ENCODE data around the gene PKN3. TPM values are rescaled to one million over a fixed set of nuclear protein-coding genes. Genes with fewer than 3 reads are reported as not detected.
A peak's percentile ranks its signal among the peaks of the same experiment; 100 is the strongest.
"Not testable (repeated sequence)": the region's sequence is repeated elsewhere in the genome, so short reads cannot be mapped to it uniquely, and the experiment has no call there.

The PKN3 gene
- polyA plus RNA-seq, 1 donor from 2014 or later: 0.06 TPM

DNA sequence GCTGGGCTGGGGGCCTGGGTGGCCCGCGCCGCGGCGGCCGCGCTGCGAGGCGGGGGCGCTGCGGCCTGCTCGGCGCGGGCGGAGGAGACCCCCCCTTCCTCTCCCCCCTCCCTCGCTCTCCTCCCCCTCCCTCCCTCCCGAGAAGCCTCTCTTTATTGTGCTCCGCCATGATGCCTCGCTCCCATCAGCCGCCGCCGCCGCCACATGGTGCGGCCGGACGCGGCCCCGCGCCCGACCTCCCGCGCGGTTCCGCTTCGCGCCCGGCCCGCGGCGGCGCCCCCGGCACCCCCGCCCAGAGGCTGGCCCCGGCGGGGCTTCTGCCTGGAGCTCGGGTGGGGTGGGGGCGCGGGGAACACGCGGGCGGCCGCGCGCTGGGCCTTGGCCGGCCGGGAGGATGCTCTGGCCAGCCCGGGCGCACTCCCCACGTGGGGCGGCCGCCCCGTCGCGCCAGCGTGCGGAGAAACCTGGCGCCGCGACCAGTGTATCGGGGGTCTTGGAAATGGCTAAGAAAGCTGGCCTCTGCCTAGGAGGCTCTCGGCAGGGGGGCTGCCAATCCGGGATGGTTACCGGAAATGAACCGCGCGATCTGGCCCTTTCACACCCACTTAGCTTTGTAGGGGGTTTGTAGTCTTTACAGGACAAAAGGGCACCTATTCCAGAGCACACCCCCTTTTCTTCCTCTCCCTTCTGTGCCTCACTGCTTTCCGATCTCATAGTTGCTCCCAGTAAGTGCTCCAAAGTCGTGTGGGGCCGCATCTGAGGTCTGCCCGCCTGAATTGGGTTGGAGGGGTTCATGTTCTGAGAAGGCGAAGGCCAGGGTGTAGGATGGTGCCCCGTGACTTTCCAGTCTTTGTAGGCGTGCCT, 12.3 kb upstream of the PKN3 start:
- Histone ChIP-seq H3F3A (ENCODE audit: insufficient read depth, low read length, poor library complexity, severe bottlenecking) (no peaks in the 10 kb centered on the region), H3K9ac (ENCODE audit: low read length) (peak overlapping the region; percentile 91), H3K9me3 (ENCODE audit: low read length) (no peaks in the 10 kb centered on the region), H3K9me2 (ENCODE audit: insufficient read depth, low read length) (no peaks in the 10 kb centered on the region), H3K27me3 (ENCODE audit: insufficient read depth, low read depth, low read length) (no peaks in the 10 kb centered on the region), H3K36me3 (ENCODE audit: insufficient read depth, low read length) (peaks cover 8% of the 10 kb centered on the region), H3K79me2 (replicated peaks; ENCODE audit: insufficient read depth, low read length) (peaks cover 35% of the 10 kb centered on the region), H3K4me2 (ENCODE audit: low read length) (peak overlapping the region; percentile 69), H3K27ac (ENCODE audit: low read length) (peak overlapping the region; percentile 85), H2AFZ (ENCODE audit: low read depth, low read length) (no peak overlapping the region), H3K4me3 (ENCODE audit: low read length) (peak overlapping the region; percentile 81), H4K20me1 (ENCODE audit: insufficient read depth) (peaks cover 4% of the 10 kb centered on the region)
- TF ChIP-seq SMC3 (conservative IDR thresholded peaks at IDR 0.05; ENCODE audit: poor library complexity) (peak; percentile 31), POLR2AphosphoS5 (IDR thresholded peaks at IDR 0.05) (peak; percentile 37), RAD21 (conservative IDR thresholded peaks at IDR 0.05) (peak; percentile 30), MXI1 (conservative IDR thresholded peaks at IDR 0.05; ENCODE audit: poor library complexity, severe bottlenecking) (peak; percentile 87)
- TF ChIP-seq, protein P1, sequence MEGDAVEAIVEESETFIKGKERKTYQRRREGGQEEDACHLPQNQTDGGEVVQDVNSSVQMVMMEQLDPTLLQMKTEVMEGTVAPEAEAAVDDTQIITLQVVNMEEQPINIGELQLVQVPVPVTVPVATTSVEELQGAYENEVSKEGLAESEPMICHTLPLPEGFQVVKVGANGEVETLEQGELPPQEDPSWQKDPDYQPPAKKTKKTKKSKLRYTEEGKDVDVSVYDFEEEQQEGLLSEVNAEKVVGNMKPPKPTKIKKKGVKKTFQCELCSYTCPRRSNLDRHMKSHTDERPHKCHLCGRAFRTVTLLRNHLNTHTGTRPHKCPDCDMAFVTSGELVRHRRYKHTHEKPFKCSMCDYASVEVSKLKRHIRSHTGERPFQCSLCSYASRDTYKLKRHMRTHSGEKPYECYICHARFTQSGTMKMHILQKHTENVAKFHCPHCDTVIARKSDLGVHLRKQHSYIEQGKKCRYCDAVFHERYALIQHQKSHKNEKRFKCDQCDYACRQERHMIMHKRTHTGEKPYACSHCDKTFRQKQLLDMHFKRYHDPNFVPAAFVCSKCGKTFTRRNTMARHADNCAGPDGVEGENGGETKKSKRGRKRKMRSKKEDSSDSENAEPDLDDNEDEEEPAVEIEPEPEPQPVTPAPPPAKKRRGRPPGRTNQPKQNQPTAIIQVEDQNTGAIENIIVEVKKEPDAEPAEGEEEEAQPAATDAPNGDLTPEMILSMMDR (IDR thresholded peaks at IDR 0.05; ENCODE audit: poor library complexity, severe bottlenecking): no peak

- Histone ChIP-seq H4K20me1 (ENCODE audit: insufficient read depth) (peaks cover 4% of the 10 kb centered on the region), H3K9ac (ENCODE audit: low read length) (peak overlapping the region; percentile 91), H3K27me3 (ENCODE audit: insufficient read depth, low read depth, low read length) (no peaks in the 10 kb centered on the region), H3K9me3 (ENCODE audit: low read length) (no peaks in the 10 kb centered on the region), H3K9me2 (ENCODE audit: insufficient read depth, low read length) (no peaks in the 10 kb centered on the region), H3F3A (ENCODE audit: insufficient read depth, low read length, poor library complexity, severe bottlenecking) (no peaks in the 10 kb centered on the region), H3K79me2 (replicated peaks; ENCODE audit: insufficient read depth, low read length) (peaks cover 35% of the 10 kb centered on the region), H3K36me3 (ENCODE audit: insufficient read depth, low read length) (peaks cover 8% of the 10 kb centered on the region), H3K4me2 (ENCODE audit: low read length) (peak overlapping the region; percentile 69), H3K4me3 (ENCODE audit: low read length) (peak overlapping the region; percentile 81), H3K27ac (ENCODE audit: low read length) (peak overlapping the region; percentile 85), H2AFZ (ENCODE audit: low read depth, low read length) (no peak overlapping the region)
- TF ChIP-seq POLR2AphosphoS5 (IDR thresholded peaks at IDR 0.05) (no peak), TAF1 (IDR thresholded peaks at IDR 0.05; ENCODE audit: low read depth) (no peak), REST (IDR thresholded peaks at IDR 0.05; ENCODE audit: borderline replicate concordance) (no peak), RAD21 (conservative IDR thresholded peaks at IDR 0.05) (no peak), EP300 (conservative IDR thresholded peaks at IDR 0.05; ENCODE audit: poor library complexity, severe bottlenecking) (no peak), MXI1 (conservative IDR thresholded peaks at IDR 0.05; ENCODE audit: poor library complexity, severe bottlenecking) (no peak), EZH2 (IDR thresholded peaks at IDR 0.05; ENCODE audit: borderline replicate concordance, insufficient read depth, low read length, poor library complexity, severe bottlenecking) (no peak), SMC3 (conservative IDR thresholded peaks at IDR 0.05; ENCODE audit: poor library complexity) (no peak)
- TF ChIP-seq, protein P1 (IDR thresholded peaks at IDR 0.05; ENCODE audit: poor library complexity, severe bottlenecking): no peak
Observed at GRCh38 chr9:128690684-128691034, 11.6 kb upstream of the PKN3 start.

DNA sequence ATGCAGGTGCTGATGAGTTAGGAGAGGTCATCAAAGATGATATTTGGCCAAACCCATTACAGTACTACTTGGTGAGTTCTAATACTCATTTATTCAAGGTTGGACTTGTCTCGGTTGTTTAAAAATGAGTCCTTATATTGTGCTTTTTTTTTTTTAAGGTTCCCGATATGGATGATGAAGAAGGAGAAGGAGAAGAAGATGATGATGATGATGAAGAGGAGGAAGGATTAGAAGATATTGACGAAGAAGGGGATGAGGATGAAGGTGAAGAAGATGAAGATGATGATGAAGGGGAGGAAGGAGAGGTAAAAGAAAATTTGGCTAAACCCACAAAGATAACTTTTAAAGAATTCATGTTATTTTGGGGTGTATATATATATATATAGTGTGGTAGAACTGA, 8.6 kb upstream of the PKN3 start:
- H3K9me2 ChIP-seq (ENCODE audit: insufficient read depth, low read length); H3K36me3 ChIP-seq (ENCODE audit: insufficient read depth, low read length); H3F3A ChIP-seq (ENCODE audit: insufficient read depth, low read length, poor library complexity, severe bottlenecking); H3K9ac ChIP-seq (ENCODE audit: low read length); H3K4me3 ChIP-seq (ENCODE audit: low read length); H3K9me3 ChIP-seq (ENCODE audit: low read length); H3K27ac ChIP-seq (ENCODE audit: low read length); H4K20me1 ChIP-seq (ENCODE audit: insufficient read depth); H3K27me3 ChIP-seq (ENCODE audit: insufficient read depth, low read depth, low read length); H3K4me2 ChIP-seq (ENCODE audit: low read length); H2AFZ ChIP-seq (ENCODE audit: low read depth, low read length): not testable (repeated sequence)
- H3K79me2 ChIP-seq (replicated peaks; ENCODE audit: insufficient read depth, low read length): peaks cover 35% of the 10 kb centered on the region
